ENCODE data around the gene OXSR1. TPM values are rescaled to one million over a fixed set of nuclear protein-coding genes. Genes with fewer than 3 reads are reported as not detected.
A peak's percentile ranks its signal among the peaks of the same experiment; 100 is the strongest.

The OXSR1 gene
- total and polyA plus RNA-seq, 4 donors: 4.3 to 24.7 (median 12.2) TPM

- H3K4me1 ChIP-seq (ENCODE audit: control insufficient read depth in 4 of 4, insufficient read depth in 4 of 4, low read length in 3 of 4): peaks cover 1 to 48% (median 36%) of the 10 kb centered on the region in 4 donors
These were observed 46.7 kb upstream of the OXSR1 start for GRCh38 chr3:38118421-38119247.

More at GRCh38 chr3:38118421-38119247, 46.7 kb upstream of the OXSR1 start:
- H3K27me3 ChIP-seq (ENCODE audit: control insufficient read depth in 4 of 4, insufficient read depth in 4 of 4, low read length in 3 of 4): no peaks in the 10 kb centered on the region
- peaks cover 23 to 35% (median 29%) of the 10 kb centered on the region in 4 donors for H3K36me3 ChIP-seq (ENCODE audit: control insufficient read depth in 4 of 4, insufficient read depth in 3 of 4, low read depth in 1 of 4, low read length in 3 of 4)
- DNase-seq (ENCODE audit: low spot score): no peak
- H3K9me3 ChIP-seq (ENCODE audit: control insufficient read depth in 4 of 4, low read length in 3 of 4): no peaks in the 10 kb centered on the region
- 83% methylated on average over 13 of the region's 13 CpGs for WGBS
- H3K27ac ChIP-seq (ENCODE audit: low read depth in 1 of 2, low read length in 2 of 2): peak overlapping the region; percentile 32 to 34
- no peak overlapping the region for H3K9ac ChIP-seq (ENCODE audit: low read depth in 1 of 2, low read length in 2 of 2)
- H3K4me3 ChIP-seq (ENCODE audit: low read depth in 1 of 3, low read length in 3 of 3): no peak overlapping the region
- no peak for TF ChIP-seq GABPA (IDR thresholded peaks at IDR 0.05 in 1 of 2, conservative IDR thresholded peaks at IDR 0.05 in 1 of 2)
- no peak for TF ChIP-seq HNF4A (conservative IDR thresholded peaks at IDR 0.05)
- no peak for TF ChIP-seq FOXA2 (IDR thresholded peaks at IDR 0.05)
- TF ChIP-seq NR2F2 (IDR thresholded peaks at IDR 0.05): no peak
- no peak for TF ChIP-seq MAX (IDR thresholded peaks at IDR 0.05)
- no peak for TF ChIP-seq CTCF (IDR thresholded peaks at IDR 0.05; ENCODE audit: low read depth, low read length, missing input control)
- no peak for TF ChIP-seq HNF4G (IDR thresholded peaks at IDR 0.05)
- TF ChIP-seq ZBTB33 (IDR thresholded peaks at IDR 0.05): no peak
- no peak for TF ChIP-seq FOXA1 (IDR thresholded peaks at IDR 0.05)
- TF ChIP-seq SP1 (IDR thresholded peaks at IDR 0.05): no peak
- no peak for TF ChIP-seq EGR1 (IDR thresholded peaks at IDR 0.05; ENCODE audit: low read depth in 2 of 2)
- TF ChIP-seq REST (IDR thresholded peaks at IDR 0.05): no peak
- no peak for TF ChIP-seq ATF3 (IDR thresholded peaks at IDR 0.05)
- no peak for TF ChIP-seq RAD21 (IDR thresholded peaks at IDR 0.05)
- TF ChIP-seq RXRA (IDR thresholded peaks at IDR 0.05): no peak
- TF ChIP-seq TAF1 (conservative IDR thresholded peaks at IDR 0.05): no peak
- no peak for TF ChIP-seq JUND (IDR thresholded peaks at IDR 0.05)
- no peak for TF ChIP-seq YY1 (IDR thresholded peaks at IDR 0.05)

Measured in liver (tissue), 9 donors.